HAP-1 (cell line): ENCODE results near the gene TRMT5.

ENCODE experiments used
- DNase-seq, 2 experiments: peaks; one replicate each; pipeline ENCODE4 v3.0.0-alpha.2; 2016 to 2020; ENCODE audit warnings: low spot score in 2 of 2
- H3K27me3 ChIP-seq: fragments of 250-450 bp; sonication (Bioruptor Pico); 2 replicates; pipeline ENCODE4 v1.5.1; 2020; ENCODE audit warnings: low read depth, mild to moderate bottlenecking, moderate library complexity
- H3K36me3 ChIP-seq: fragments of 250-450 bp; sonication (Bioruptor Pico); replicated peaks from 2 replicates; pipeline ENCODE4 v1.5.1; 2020; ENCODE audit warnings: mild to moderate bottlenecking
- H3K4me1 ChIP-seq: fragments of 250-450 bp; sonication (Bioruptor Pico); 2 replicates; pipeline ENCODE4 v1.5.1; 2020; ENCODE audit warnings: mild to moderate bottlenecking
- H3K4me3 ChIP-seq: fragments of 250-450 bp; sonication (Bioruptor Pico); 2 replicates; pipeline ENCODE4 v1.5.1; 2020; ENCODE audit warnings: mild to moderate bottlenecking, moderate library complexity
- H3K9me3 ChIP-seq: fragments of 250-450 bp; sonication (Bioruptor Pico); 2 replicates; pipeline ENCODE4 v1.5.1; 2020; ENCODE audit warnings: mild to moderate bottlenecking, moderate library complexity
- in situ Hi-C: fragments of 300-500 bp; cut with MboI; formaldehyde crosslinking; loops from 3 replicates; pipeline ENCODE4 v1.14.3; 2020; ENCODE audit warnings: low sequenced_read_pairs, inconsistent platforms, mixed read lengths

The TRMT5 gene

DNA sequence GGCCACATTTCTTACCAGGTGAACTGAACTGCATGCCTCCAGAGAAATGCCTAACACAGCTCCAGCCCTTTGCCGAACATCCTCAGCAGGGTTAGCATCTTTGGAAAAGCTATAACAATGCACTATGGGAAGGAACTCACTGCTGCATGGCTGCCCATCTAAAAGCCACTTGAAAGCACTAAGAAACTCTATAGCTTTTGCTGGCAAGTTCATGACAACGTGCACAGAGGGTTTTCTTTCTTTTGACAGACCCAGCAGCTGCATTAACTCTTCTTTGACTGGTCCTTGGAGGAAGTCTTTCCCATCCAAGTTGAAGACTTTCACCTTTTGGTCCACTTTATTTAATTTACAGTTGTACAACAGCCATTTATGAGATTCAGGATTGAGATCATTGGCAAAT is 5.3 kb downstream of the TRMT5 start:
- in situ Hi-C loops = loop anchor here (25.0 kb wide), 1 partner anchor 338 kb away; the partner anchor contains the start of gene SIX1
- Histone ChIP-seq H3K4me3 (no peak overlapping the region), H3K27me3 (no peaks in the 10 kb centered on the region), H3K36me3 (peaks cover 26% of the 10 kb centered on the region), H3K9me3 (no peaks in the 10 kb centered on the region), H3K4me1 (peaks cover 16% of the 10 kb centered on the region; the same call in 1 of the 2 replicates)
- DNase-seq = no peak

DNA sequence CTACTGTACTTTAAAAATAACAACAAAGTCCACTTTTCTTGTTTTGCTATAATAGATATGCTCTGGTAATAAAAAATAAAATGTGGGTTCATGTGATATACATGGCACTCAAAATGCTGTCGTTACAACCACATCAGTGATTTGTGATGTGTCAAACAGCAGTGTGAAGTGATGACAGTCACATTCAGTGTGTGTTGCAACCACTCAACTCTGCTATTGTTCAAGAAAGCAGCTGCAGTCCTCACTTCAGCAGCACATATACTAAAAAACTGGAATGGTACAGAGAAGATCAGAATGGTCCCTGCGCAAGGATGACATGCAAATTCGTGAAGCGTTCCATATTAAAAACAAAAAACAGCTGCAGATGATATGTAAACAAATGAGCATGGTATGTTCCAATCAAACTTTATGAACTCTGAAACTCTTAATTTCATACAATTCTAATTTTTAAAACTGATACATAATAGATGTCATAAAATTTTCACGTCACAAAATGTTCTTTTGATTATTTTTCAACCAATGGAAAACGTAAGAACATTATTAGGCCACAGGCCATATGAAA is 6.7 kb downstream of the TRMT5 start:
- H3K4me1 ChIP-seq = peaks cover 12% of the 10 kb centered on the region; the same call in 1 of the 2 replicates
- peaks cover 26% of the 10 kb centered on the region for H3K36me3 ChIP-seq
- no peaks in the 10 kb centered on the region for H3K27me3 ChIP-seq
- in situ Hi-C loops = no loop called here
- no peak for DNase-seq
- no peaks in the 10 kb centered on the region for H3K9me3 ChIP-seq
- no peak overlapping the region for H3K4me3 ChIP-seq

DNA sequence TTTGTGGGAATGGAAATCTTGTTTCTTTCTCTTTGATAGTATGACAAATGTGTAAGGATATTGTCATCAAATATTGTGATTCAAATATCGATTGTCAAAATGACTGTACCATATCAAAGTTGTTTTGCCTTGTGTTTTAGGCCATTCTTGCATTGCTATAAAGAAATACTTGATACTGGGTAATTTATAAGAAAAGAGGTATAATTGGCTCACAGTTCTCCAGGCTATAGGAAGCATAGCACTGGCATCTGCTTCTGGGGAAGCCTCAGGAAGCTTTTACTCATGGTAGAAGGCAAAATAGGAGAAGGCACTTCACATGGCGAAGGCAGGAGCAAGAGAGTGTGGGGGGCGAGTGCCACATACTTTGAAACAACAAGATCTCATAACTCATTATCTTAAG is 7.8 kb downstream of the TRMT5 start:
- Histone ChIP-seq H3K27me3 (no peaks in the 10 kb centered on the region), H3K4me3 (no peak overlapping the region)
- in situ Hi-C loops = no loop called here

DNA sequence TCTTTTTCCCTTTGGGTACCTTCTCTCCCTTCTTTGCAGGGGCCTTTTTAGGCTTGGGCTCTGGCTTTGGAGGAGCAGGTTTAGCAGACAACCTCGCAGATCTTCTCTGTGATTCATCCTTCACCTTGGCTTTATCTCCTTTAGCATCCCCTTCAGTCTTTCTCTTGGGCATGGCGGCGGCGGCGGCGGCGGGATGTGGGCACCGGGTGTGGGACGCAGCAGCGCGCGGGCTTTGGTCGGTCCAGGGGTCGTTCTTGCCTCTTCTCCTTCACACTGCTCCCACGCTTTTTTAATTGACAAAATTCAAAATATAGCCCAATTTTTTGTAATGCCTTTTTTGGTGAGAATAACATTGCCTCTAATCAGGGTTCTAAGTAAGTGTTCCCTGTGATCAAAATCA is 8.6 kb downstream of the TRMT5 start:
- Histone ChIP-seq H3K4me1 (peaks cover 1% of the 10 kb centered on the region; the same call in 1 of the 2 replicates), H3K4me3 (no peak overlapping the region), H3K27me3 (no peaks in the 10 kb centered on the region), H3K9me3 (no peaks in the 10 kb centered on the region), H3K36me3 (peaks cover 20% of the 10 kb centered on the region)
- in situ Hi-C loops = no loop called here
- no peak for DNase-seq

More for the DNA sequence above, 7.8 kb downstream of the TRMT5 start:
- no peak for DNase-seq
- H3K9me3 ChIP-seq = no peaks in the 10 kb centered on the region
- peaks cover 7% of the 10 kb centered on the region; the same call in 1 of the 2 replicates for H3K4me1 ChIP-seq
- peaks cover 26% of the 10 kb centered on the region for H3K36me3 ChIP-seq

DNA sequence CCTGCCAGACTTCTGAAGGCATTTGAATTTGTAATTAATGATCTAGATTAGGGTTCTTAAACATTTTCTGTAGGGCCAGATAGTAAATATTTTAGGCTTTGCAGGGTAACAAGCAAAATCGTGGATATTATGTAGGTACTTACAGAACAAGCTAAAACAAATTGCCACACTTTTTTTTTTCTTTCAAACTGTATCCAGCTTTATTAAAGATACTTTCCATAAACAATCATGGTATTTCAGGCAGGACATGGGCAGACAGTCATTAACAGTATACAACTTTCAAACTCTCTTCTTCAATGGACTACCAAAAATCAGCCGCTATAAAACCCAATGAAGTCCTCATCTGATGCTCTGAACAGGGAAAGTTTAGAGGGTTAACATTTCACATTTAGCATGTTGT is 9.6 kb downstream of the TRMT5 start:
- no peaks in the 10 kb centered on the region for H3K27me3 ChIP-seq
- DNase-seq = no peak
- no peaks in the 10 kb centered on the region for H3K9me3 ChIP-seq
- H3K4me3 ChIP-seq = no peak overlapping the region
- H3K36me3 ChIP-seq = peaks cover 15% of the 10 kb centered on the region
- in situ Hi-C loops = no loop called here
- no peaks in the 10 kb centered on the region for H3K4me1 ChIP-seq

DNA sequence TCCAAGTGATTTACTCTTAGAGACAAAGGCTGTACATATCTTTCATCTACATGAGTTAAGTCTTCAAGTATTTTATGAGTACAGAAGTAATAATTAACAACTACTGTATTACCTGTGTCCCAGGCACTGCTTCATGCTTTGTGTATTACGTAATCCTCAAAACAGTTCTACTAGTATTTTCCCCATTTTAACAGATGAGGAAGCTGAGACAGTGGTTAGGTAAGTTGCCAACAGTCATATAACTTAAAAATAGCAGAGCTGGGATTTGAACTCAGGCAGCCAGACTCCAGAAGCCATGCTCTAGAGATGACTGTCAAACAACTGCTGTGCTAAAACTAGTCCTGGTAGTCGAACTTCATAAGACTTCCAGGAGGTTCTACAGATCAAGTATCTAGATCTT is 10.7 kb downstream of the TRMT5 start:
- H3K27me3 ChIP-seq = no peaks in the 10 kb centered on the region
- in situ Hi-C loops = no loop called here
- H3K9me3 ChIP-seq = no peaks in the 10 kb centered on the region
- no peaks in the 10 kb centered on the region for H3K4me1 ChIP-seq
- no peak overlapping the region for H3K4me3 ChIP-seq
- H3K36me3 ChIP-seq = peaks cover 12% of the 10 kb centered on the region; the same call in 1 of the 2 replicates
- DNase-seq = no peak

DNA sequence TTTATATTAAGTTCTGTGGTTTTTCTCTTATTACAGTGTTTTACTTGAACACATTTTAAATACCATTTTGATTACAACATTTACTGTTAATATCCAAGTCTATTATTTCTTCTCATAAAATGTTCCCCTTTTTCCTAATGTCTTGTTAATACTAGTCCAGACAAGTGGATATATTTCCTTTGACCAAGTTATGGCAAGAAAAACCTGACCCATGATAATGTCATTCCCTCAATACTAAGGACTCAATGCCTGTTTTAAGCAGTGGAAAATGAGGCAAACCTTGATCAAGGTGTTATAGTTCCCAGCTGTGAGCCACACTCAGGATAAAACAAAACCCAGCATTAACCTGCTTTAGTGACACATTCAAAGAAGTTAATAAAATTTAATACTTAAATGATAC is 12.2 kb downstream of the TRMT5 start:
- H3K4me1 ChIP-seq = no peaks in the 10 kb centered on the region
- H3K36me3 ChIP-seq = peaks cover 2% of the 10 kb centered on the region; the same call in 1 of the 2 replicates
- H3K27me3 ChIP-seq = no peaks in the 10 kb centered on the region
- DNase-seq = no peak
- in situ Hi-C loops = no loop called here
- no peaks in the 10 kb centered on the region for H3K9me3 ChIP-seq
- H3K4me3 ChIP-seq = no peak overlapping the region

DNA sequence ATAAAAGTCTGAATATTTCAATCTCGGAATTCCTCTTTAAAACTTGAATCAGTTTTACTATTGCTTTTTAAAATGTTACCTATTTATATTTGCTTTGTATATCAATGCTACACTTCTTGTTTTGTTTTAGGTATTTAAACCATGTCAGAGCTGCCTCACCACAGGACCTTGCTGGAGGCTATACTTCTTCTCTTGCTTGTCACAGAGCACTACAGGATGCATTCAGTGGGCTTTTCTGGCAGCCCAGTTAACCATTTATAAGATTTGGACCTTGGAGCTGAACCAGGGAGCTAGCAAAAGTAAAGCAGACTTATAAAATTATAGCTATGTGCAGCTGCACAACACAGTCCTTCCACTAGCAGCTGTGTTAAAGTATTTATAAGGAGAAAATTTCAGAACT is 12.8 kb downstream of the TRMT5 start:
- no peak overlapping the region for H3K4me3 ChIP-seq
- no peaks in the 10 kb centered on the region for H3K27me3 ChIP-seq
- in situ Hi-C loops = no loop called here
- no peaks in the 10 kb centered on the region for H3K4me1 ChIP-seq
- no peaks in the 10 kb centered on the region for H3K36me3 ChIP-seq
- DNase-seq = no peak
- no peaks in the 10 kb centered on the region for H3K9me3 ChIP-seq

DNA sequence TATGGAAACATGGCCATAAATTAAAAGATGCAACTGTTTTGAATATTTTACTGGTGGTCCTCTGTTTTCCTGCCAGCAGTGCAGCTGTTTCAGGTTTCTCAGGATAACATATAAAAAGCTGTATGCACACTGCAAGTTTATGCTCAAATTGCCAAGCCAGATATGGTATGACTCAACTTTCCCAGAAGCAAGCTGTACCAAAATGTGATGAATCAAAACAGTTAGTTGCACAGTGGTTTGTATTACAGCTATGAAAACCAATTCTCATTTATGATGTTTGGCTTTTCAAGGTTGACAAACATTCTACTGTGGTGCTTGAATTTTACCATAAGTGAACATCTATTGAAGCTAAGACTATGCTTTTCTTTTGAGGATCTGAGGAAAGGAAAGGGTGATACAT is 15.5 kb downstream of the TRMT5 start:
- DNase-seq = no peak
- in situ Hi-C loops = no loop called here
- H3K9me3 ChIP-seq = no peaks in the 10 kb centered on the region
- H3K4me1 ChIP-seq = no peaks in the 10 kb centered on the region
- H3K36me3 ChIP-seq = no peaks in the 10 kb centered on the region
- no peaks in the 10 kb centered on the region for H3K27me3 ChIP-seq
- no peak overlapping the region for H3K4me3 ChIP-seq

DNA sequence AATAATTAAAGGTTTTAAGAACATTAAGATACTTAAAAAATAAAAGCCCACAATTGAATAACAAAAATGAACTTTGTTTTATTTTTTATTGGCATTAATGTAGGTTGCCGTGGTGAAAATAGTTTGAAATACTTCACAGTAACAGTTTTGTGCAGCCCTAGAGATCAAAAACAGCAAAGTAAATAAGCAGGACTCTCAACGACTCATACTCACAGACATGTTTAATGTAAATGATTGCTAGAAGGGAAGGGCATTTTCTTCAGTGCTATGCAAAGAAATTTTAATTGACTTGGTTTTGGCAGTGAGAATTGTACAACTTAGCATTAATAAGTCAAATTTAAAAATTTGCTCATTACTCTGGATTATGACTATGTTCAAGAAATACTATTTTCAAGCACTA is 16.0 kb downstream of the TRMT5 start:
- Histone ChIP-seq H3K27me3 (no peaks in the 10 kb centered on the region), H3K4me1 (no peaks in the 10 kb centered on the region), H3K36me3 (no peaks in the 10 kb centered on the region), H3K9me3 (no peaks in the 10 kb centered on the region), H3K4me3 (no peak overlapping the region)
- DNase-seq = no peak
- in situ Hi-C loops = no loop called here

DNA sequence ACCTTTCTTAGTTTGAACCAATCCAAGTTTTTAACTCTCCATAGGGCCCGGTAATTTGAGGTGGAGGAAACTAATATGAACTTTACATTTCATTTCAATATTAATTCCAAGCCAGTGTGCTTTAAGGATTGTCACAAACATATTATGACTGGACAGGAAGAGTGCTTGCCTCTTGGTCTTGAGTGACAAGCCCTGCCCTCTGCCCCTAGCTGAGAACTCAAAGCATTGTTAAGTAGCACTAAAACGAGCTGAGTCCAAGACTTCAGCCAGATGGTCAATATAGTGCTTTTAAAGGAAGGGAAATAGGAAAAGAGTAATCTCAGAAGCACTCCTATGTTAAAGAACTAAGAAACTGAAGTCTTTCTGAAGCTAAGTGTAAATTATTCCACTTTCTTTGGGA is 17.1 kb downstream of the TRMT5 start:
- Histone ChIP-seq H3K27me3 (no peaks in the 10 kb centered on the region), H3K9me3 (no peaks in the 10 kb centered on the region; the same call in 1 of the 2 replicates), H3K4me1 (no peaks in the 10 kb centered on the region), H3K4me3 (no peak overlapping the region), H3K36me3 (no peaks in the 10 kb centered on the region)
- no peak for DNase-seq
- in situ Hi-C loops = no loop called here

DNA sequence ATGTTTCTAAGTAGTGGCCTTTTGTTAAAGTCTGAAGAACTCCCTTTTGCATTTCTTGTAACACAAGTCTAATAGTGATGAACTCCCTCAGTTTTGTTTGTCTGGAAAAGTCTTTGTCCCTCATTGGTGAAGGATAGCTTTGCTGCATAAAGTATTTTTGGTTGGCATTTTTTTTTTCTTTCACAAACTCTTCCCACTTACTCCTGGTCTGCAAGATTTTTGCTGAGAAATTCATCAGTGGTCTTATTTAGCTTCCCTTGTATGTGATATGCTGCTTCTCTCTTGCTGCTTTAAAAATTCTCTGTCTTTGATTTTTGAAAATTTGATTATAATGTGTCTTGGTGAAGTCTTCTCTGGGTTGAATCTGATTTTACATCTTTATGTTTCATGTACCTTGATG is 22.7 kb downstream of the TRMT5 start:
- H3K27me3 ChIP-seq = no peaks in the 10 kb centered on the region
- DNase-seq = no peak
- no peak overlapping the region for H3K4me3 ChIP-seq
- in situ Hi-C loops = no loop called here
- H3K36me3 ChIP-seq = no peaks in the 10 kb centered on the region
- H3K4me1 ChIP-seq = no peaks in the 10 kb centered on the region; the same call in 1 of the 2 replicates
- peaks cover 3% of the 10 kb centered on the region for H3K9me3 ChIP-seq

DNA sequence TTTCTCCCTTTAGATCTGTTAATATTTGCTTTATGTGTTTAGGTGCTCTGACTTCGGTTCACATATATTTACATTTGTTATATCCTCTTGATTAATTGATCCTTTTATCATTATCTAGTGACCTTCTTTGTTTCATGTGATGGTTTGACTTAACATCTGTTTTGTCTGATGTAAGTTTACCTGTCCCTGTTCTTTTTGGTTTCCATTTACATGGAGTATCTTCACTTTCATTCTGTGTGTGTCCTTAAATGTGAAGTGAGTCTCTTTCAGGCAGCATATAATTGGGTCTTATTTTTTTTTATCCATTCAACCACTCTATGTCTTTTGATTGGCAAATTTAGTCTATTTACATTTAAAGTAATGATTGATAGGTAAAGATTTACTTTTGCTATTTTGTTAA is 24.2 kb downstream of the TRMT5 start:
- no peak for DNase-seq
- in situ Hi-C loops = no loop called here
- H3K36me3 ChIP-seq = no peaks in the 10 kb centered on the region
- no peak overlapping the region for H3K4me3 ChIP-seq
- H3K9me3 ChIP-seq = peaks cover 3% of the 10 kb centered on the region
- H3K4me1 ChIP-seq = no peaks in the 10 kb centered on the region; the same call in 1 of the 2 replicates
- H3K27me3 ChIP-seq = no peaks in the 10 kb centered on the region

DNA sequence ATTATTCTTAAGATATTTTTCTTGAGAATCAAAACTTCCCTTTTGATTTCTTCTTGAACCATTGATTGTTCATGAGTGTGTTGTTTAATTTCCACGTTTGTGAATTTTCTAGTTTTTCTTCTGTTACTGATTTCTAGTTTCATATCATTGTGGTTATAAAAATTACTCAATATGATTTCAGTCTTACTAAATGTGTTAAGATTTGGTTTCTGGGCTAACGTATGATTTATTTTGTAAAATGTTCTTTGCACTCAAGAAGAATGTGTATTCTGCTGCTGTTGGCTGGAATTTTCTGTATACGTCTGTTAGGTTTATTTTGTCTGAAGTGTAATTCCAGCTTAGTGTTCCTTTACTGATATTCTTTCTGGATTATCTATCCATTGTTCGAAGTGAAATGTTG is 24.7 kb downstream of the TRMT5 start:
- no peak overlapping the region for H3K4me3 ChIP-seq
- in situ Hi-C loops = no loop called here
- no peaks in the 10 kb centered on the region; the same call in 1 of the 2 replicates for H3K4me1 ChIP-seq
- H3K27me3 ChIP-seq = no peaks in the 10 kb centered on the region
- no peak for DNase-seq
- H3K36me3 ChIP-seq = no peaks in the 10 kb centered on the region
- peaks cover 3% of the 10 kb centered on the region for H3K9me3 ChIP-seq
